ENCODE results near the gene TLL2.
"Not testable (repeated sequence)": the region's sequence is repeated elsewhere in the genome, so short reads cannot be mapped to it uniquely, and the experiment has no call there.

The TLL2 gene

DNA sequence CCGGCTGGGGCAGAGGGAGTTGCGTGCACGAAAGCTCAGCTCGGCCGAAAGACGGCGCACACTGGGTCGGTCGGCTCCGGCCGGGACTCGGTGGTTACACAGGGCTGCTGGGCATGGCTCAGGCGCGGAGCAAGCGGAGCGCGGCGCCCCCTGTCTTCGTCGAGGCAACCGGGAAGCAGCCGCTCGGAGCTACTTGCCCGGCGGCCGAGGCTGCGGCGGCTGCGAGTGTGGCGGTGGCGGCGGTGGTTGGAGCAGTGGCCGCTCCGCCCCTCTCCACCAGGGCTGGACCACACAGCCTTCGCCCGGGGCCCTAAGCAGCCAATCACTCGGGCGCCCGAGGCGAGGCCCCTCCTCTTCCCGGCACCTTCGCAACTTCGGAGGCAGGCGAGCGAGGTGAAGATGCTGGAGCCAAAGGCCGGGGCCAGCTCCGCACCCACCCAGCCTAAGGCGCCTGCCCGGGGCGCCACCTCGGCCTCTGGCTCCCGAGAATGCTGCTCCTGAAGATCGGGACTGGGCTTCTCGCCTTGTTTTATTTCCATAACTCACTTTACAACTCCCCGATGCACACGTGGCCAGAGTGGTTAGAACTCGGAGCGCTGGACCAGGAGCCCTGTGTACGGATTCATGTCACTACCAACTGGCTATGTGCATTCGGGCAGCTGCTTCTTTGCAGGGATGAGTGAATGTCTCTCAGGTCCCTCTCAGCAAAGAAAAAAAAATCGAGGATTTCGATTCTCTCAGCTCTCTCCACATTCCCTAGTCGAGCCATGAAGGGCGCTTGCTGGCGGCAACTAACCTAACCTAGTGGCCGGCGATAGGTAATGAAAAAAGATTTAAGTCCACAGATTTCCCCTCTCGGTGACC, at the start of gene TLL2:
TSS of gene TLL2 (minus strand) at position 229 of the 864 bp plus-strand sequence. CDS start 241 bp downstream, outside the sequence.
- in situ Hi-C loops (cut with MboI; ENCODE audit: low pct_unique_long_range_greater_than_20kb, low sequenced_read_pairs), result no loop called here
- peak; percentile 94 for DNase-seq

DNA sequence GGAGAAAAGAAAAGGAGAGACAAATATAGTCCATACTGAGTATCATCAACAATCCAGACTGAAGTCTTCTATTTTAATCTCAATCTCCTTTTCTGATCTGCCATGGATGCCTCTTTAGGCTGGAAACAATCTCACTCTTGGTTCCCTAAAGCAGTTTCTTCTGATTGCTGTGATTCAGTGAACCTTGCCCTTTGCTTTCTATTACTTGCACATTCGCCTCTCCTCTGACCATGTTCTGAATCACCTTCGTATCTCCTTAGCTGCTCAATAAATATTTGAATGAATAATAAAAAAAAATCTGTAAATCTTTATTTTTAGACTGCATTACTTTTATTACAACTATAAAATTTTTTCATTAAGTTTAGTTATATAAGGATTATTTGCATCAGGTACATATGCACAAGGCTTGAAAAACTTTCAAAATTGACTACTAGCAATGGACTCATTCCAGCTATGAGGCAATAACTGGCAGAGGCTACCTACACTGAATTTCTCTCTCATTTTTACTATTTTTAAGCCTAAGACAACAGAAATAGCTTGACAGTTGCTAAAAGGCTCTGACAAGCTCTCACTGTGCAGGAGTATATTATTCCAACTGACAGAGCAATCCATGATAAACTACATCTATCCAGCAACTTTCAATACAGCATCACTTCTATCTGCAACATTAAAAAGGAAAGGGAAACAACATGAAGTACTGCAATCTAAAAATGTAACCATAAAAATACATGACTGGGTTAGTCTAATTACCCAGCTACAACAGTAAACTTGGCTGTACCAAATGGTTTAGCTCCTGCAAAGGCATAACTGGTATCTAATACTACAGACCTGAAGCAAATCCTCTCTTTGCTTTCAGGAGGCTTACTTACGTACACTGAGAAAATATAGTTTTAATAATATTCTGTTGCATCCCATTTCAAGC, 47.5 kb upstream of the TLL2 start:
- in situ Hi-C loops (cut with MboI; ENCODE audit: low pct_unique_long_range_greater_than_20kb, low sequenced_read_pairs), result no loop called here
- no peak for DNase-seq

DNA sequence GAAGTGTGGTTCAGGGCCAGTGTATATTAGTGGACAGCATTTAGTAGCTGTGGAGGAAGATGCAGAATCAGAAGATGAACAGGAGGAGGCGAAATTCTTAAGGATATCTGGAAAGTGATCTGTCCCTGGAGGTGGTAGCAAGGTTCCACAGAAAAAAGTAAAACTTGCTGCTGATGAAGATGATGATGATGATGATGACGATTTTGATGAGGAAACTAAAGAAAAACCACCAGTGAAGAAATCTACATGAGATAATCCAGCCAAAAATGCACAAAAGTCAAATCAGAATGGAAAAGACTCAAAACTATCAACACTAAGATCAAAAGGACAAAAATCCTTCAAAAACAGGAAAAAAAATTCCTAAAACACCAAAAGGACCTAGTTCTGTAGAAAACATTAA, 46.8 kb upstream of the TLL2 start:
- DNase-seq, result no peak
- in situ Hi-C loops (cut with MboI; ENCODE audit: low pct_unique_long_range_greater_than_20kb, low sequenced_read_pairs), result no loop called here

- DNase-seq, result peak; percentile 12
- in situ Hi-C loops (cut with MboI; ENCODE audit: low pct_unique_long_range_greater_than_20kb, low sequenced_read_pairs), result no loop called here
These were observed 42.3 kb upstream of the TLL2 start for GRCh38 chr10:96556003-96556402.

DNA sequence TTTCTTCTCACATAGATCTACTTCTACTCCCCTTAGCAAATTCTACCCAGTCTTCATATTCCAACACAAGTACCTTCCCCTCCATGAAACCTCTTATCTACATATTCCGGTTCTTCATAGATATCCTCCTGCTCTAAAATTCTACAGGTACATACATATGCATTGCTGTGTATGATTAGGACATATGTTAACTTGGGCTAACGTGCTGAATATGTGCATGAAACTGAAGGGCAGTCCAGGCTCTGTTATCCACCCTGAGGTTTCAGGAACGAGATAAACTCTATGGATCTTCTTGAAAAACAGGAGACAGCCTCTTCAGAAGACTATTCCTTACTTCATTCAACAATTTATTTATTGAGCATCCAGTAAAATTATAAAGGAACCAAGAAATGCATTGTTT, 41.6 kb upstream of the TLL2 start:
- DNase-seq, result no peak
- in situ Hi-C loops (cut with MboI; ENCODE audit: low pct_unique_long_range_greater_than_20kb, low sequenced_read_pairs), result no loop called here

- in situ Hi-C loops (cut with MboI; ENCODE audit: low pct_unique_long_range_greater_than_20kb, low sequenced_read_pairs), result no loop called here
These were observed 34.9 kb upstream of the TLL2 start for GRCh38 chr10:96548589-96548988.

DNA sequence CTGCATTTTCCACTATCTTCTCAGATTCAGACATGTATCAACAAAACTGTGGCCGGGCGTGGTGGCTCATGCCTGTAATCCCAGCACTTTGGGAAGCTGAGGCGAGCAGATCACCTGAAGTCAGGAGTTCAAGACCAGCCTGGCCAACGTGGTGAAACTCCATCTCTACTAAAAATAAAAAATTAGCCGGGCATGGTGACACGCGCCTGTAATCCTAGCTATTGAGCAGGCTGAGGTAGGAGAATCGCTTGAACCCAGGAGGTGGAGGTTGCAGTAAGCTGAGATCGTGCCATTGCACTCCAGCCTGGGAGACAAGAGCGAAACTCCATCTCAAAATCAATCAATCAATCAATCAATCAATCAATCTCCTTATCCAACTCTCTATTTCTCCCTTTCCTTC, 31.8 kb upstream of the TLL2 start:
- DNase-seq; in situ Hi-C loops (cut with MboI; ENCODE audit: low pct_unique_long_range_greater_than_20kb, low sequenced_read_pairs): not testable (repeated sequence)

More at GRCh38 chr10:96548589-96548988, 34.9 kb upstream of the TLL2 start:
- no peak for DNase-seq

DNA sequence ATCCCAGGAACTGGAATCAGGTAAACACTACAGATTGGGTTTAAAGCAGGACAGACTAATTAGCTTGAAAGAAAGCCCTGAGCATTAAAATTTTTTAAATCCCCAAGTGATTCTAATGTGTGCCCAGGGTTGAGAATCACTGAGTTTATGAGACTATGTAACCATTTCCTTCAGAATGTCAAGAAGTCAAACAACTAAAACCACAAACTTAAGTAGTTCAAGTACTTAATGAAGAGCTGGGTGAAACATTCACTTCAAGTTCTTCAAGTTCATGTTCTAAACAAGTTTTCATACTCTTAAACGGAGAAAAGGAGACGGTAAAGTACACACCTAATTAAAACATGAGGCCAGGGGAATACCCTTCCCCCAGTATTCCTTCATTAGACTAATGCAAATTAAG, 28.2 kb upstream of the TLL2 start:
- in situ Hi-C loops (cut with MboI; ENCODE audit: low pct_unique_long_range_greater_than_20kb, low sequenced_read_pairs), result no loop called here
- DNase-seq, result no peak

GRCh38 chr10:96540240-96540639, 26.5 kb upstream of the TLL2 start:
- in situ Hi-C loops (cut with MboI; ENCODE audit: low pct_unique_long_range_greater_than_20kb, low sequenced_read_pairs), result no loop called here
- DNase-seq, result no peak

DNA sequence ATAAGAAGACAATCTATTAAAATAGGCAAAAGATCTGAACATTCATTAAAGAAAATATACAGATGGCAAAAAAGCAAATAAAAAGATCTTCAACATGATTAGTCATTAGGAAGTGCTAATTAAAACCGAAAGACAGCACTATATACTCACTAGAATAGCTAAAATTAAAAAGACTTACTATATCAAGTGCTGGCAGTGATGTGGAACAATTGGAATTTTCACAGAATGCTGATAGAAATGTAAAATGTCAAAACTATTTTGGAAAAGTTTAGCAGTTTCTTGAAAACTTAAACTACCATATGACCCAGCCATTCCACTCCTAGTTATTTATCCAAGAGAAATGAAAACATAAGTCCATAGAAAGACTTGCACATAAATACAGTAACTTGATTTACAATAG, 25.0 kb upstream of the TLL2 start:
- in situ Hi-C loops (cut with MboI; ENCODE audit: low pct_unique_long_range_greater_than_20kb, low sequenced_read_pairs), result no loop called here
- DNase-seq, result no peak

- no peak for DNase-seq
These were observed 22.4 kb upstream of the TLL2 start for GRCh38 chr10:96536129-96536528.

DNA sequence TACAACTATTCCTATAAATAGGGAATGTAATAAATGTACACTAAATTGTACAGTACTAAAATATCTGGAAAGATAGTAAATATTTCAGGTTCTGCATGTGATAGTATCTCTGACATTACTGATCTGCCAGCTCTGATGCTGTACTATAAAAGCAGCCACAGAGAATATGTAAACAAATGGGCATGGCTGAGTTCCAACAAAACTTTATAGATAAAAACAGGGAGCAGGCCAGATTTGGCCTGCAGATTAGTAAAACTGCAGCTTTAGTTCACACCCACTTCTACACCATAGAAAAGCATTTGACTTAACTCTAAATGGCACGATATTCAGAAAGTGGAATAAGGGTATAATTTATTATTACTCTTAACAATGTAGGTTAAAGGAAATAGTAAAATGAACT, 18.8 kb upstream of the TLL2 start:
- DNase-seq, result no peak
- in situ Hi-C loops (cut with MboI; ENCODE audit: low pct_unique_long_range_greater_than_20kb, low sequenced_read_pairs), result no loop called here

More at GRCh38 chr10:96536129-96536528, 22.4 kb upstream of the TLL2 start:
- in situ Hi-C loops (cut with MboI; ENCODE audit: low pct_unique_long_range_greater_than_20kb, low sequenced_read_pairs), result no loop called here

- in situ Hi-C loops (cut with MboI; ENCODE audit: low pct_unique_long_range_greater_than_20kb, low sequenced_read_pairs), result no loop called here
- DNase-seq, result no peak
These were observed 16.0 kb upstream of the TLL2 start for GRCh38 chr10:96529634-96530279.

DNA sequence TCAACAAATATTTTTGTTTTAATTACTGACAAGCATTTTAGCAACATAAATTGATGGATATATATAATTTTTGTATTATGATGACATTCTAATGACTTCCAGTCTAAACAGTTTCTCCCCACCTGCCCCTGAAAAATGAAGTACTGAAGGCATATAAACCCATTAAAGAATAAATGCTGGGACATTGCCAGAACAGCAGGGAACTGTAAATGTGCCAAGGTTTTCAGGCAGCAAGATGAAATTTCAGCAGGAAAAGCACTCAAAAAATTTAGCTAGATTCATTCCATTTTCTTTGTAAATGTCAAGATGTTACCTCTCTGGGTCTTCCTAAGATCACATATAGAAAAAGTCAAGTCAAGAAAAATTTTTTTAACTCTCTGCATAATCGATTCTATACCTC, 11.0 kb upstream of the TLL2 start:
- DNase-seq, result no peak
- in situ Hi-C loops (cut with MboI; ENCODE audit: low pct_unique_long_range_greater_than_20kb, low sequenced_read_pairs), result no loop called here

GRCh38 chr10:96517284-96517683, 3.6 kb upstream of the TLL2 start:
- DNase-seq, result no peak
- in situ Hi-C loops (cut with MboI; ENCODE audit: low pct_unique_long_range_greater_than_20kb, low sequenced_read_pairs), result no loop called here

DNA sequence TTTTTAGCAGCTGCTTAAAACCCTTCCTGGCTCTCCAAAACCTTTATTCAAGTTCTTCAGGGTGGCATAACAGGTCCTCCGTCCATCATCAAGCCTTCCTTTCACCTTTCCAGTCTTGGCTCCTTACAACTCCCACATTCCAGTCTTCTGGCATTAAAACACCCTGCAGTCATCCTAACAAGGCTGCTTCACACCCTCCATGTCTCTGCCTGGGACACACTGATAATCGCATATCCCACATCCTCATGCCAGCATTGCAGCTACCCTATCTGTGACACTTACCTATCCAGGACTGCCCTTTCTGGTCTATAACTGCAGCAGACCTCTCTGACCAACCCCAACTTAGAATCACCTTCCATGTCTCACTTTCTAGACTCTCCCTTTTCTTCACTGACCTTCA, 2.6 kb upstream of the TLL2 start:
- in situ Hi-C loops (cut with MboI; ENCODE audit: low pct_unique_long_range_greater_than_20kb, low sequenced_read_pairs), result no loop called here
- no peak for DNase-seq

GRCh38 chr10:96513305-96513697, 425 bp downstream of the TLL2 start:
- in situ Hi-C loops (cut with MboI; ENCODE audit: low pct_unique_long_range_greater_than_20kb, low sequenced_read_pairs), result no loop called here
- no peak for DNase-seq

GRCh38 chr10:96512524-96513304, 1.0 kb downstream of the TLL2 start:
- no peak for DNase-seq
- in situ Hi-C loops (cut with MboI; ENCODE audit: low pct_unique_long_range_greater_than_20kb, low sequenced_read_pairs), result no loop called here

All from KBM-7 (cell line).